ENCODE results near the gene TCN1.
"Not testable (repeated sequence)": the region's sequence is repeated elsewhere in the genome, so short reads cannot be mapped to it uniquely, and the experiment has no call there.

The TCN1 gene

DNA sequence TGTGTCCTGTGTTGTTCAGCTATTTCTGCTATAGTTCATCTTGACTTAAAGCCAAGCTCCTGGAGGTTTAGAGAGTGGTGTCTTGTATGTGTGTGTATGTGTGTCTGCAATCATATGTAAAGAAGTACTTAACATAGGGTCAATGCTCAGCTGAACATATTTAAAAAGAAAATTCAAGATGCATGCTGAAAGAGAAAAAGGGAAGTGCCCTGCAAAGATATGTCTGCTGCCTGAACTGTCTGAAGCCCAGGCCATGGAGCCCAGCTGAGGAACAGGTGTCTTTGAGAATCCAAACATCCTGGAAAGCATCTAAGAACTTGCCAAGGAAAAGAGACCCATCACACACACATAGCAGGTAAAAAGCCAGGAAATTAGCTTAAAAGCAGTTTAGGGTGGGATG, 6.6 kb downstream of the TCN1 start:
- no peak for DNase-seq (ENCODE audit: low read depth)
- TF ChIP-seq CTCF (IDR thresholded peaks at IDR 0.05; ENCODE audit: control insufficient read depth, extremely low read depth, insufficient read depth) = no peak

GRCh38 chr11:59857439-59858434, 8.6 kb downstream of the TCN1 start:
- H3K4me3 ChIP-seq (ENCODE audit: low read depth, low read length) = no peak overlapping the region
- no peak for TF ChIP-seq CTCF (IDR thresholded peaks at IDR 0.05; ENCODE audit: control insufficient read depth, extremely low read depth, insufficient read depth)
- DNase-seq (ENCODE audit: low read depth) = peak; percentile 22

More for the DNA sequence above, 6.6 kb downstream of the TCN1 start:
- no peak overlapping the region for H3K4me3 ChIP-seq (ENCODE audit: low read depth, low read length)

DNA sequence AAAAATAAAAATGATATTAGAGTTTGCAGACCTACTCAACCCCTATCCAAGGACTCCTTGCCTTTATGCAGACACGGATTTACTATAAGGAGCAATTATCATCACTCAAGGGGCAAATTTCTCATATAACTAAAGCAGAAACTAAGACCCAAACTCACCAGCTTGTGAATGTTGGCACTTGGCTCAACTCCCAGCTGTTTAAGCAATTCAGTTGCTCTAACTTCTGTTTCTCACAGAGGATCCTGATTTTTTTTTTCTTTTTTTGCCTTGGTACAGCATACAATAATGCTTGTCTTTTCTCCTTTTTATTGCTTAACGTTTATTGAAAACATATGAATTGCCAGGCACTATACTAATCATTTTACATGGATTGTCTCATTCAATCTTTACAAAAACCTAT, 11.4 kb downstream of the TCN1 start:
- no peak overlapping the region for H3K4me3 ChIP-seq (ENCODE audit: low read depth, low read length)
- no peak for TF ChIP-seq CTCF (IDR thresholded peaks at IDR 0.05; ENCODE audit: control insufficient read depth, extremely low read depth, insufficient read depth)
- no peak for DNase-seq (ENCODE audit: low read depth)

DNA sequence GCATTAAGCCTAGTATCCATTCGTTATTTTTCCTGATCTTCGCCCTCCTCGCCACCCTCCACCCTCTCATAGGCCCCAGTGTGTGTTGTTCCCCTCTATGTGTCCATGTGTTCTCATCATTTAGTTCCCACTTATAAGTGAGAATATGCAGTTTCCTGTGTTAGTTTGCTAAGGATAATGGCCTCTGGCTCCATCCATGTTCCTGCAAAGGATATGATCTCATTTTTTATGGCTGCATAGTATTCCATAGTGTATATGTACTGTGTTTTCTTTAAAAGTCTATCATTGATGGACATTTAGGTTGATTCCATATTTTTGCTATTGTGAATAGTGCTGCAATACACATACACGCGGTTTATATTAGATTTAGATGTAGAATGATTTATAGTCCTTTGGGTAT, 14.9 kb downstream of the TCN1 start:
- not testable (repeated sequence) for DNase-seq (ENCODE audit: low read depth); H3K4me3 ChIP-seq (ENCODE audit: low read depth, low read length)

GRCh38 chr11:59849551-59849950, 16.7 kb downstream of the TCN1 start:
- not testable (repeated sequence) for H3K4me3 ChIP-seq (ENCODE audit: low read depth, low read length); DNase-seq (ENCODE audit: low read depth)

- TF ChIP-seq CTCF (IDR thresholded peaks at IDR 0.05; ENCODE audit: control insufficient read depth, extremely low read depth, insufficient read depth) = no peak
- H3K4me3 ChIP-seq (ENCODE audit: low read depth, low read length) = no peak overlapping the region
- DNase-seq (ENCODE audit: low read depth) = no peak
Measured at GRCh38 chr11:59849129-59849528, 17.2 kb downstream of the TCN1 start.

DNA sequence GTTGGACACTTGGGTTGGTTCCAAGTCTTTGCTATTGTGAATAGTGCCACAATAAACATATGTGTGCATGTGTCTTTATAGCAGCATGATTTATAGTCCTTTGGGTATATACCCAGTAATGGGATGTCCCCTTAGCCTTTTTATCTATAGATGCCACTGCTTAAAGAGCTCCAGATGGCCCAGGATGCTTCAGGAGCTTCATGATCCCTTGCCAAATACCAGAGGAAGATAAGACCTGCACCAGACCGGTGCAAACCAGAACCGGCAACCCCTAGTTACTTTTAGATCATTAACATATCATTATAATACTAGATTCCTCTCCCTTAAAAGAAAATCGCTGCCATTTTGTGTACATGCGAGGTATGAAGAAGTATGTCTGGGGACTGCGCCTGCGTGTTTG, 17.8 kb downstream of the TCN1 start:
- DNase-seq (ENCODE audit: low read depth); H3K4me3 ChIP-seq (ENCODE audit: low read depth, low read length): not testable (repeated sequence)

DNA sequence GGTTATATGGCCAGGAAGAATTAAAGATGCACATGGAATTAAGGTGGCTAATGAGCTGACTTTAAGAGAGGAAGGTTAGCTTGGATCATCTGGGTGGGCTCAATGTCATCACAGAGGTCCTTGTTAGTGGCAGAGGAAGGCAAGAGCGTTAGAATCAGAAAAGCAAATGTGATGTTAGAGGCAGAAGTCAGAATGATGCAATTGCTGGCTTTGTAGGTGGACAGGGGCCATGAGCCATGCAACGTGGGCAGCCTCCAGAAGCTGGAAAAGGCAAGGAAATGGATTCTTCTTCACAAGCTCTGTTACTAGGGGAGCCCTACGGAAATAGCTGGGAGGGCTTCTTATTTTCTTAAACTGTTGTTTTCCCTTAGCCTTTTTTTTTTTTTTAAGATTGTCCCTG, 18.7 kb downstream of the TCN1 start:
- no peak for TF ChIP-seq CTCF (IDR thresholded peaks at IDR 0.05; ENCODE audit: control insufficient read depth, extremely low read depth, insufficient read depth)
- H3K4me3 ChIP-seq (ENCODE audit: low read depth, low read length) = no peak overlapping the region
- no peak for DNase-seq (ENCODE audit: low read depth)
